GM12878 (cell line): ENCODE measurements around the gene HS3ST3A1. TPM values are rescaled to one million over a fixed set of nuclear protein-coding genes. Genes with fewer than 3 reads are reported as not detected.

ENCODE experiments used
- ATAC-seq: fragments of 200-7000 bp; cut with Tn5 transposase; 3 replicates; pipeline ENCODE4 v1.9.1; 2020; ENCODE audit warnings: mild to moderate bottlenecking, moderate library complexity
- BruUV-seq: library from RNA; stranded (reverse); fragments of 400-500 nt; replicated peaks from 2 replicates; lab custom pipeline; 2021; lab: Mats Ljungman, UMichigan
- CTCF ChIA-PET: fragments of 300-600 bp; sonication (Branson Sonifier 250); formaldehyde crosslinking; extraction: SDS; loops from one replicate; lab custom pipeline; 2021; ENCODE audit warnings: inconsistent platforms; lab: Yijun Ruan, JAX
- POLR2A ChIA-PET: fragments of 350-600 bp; formaldehyde crosslinking; extraction: SDS; loops from one replicate; lab custom pipeline; 2021; ENCODE audit warnings: inconsistent platforms; lab: Charles Lee
- RAD21 ChIA-PET: fragments of 300-600 bp; sonication (Branson Sonifier 250); formaldehyde crosslinking; loops from one replicate; lab custom pipeline; 2023; ENCODE audit warnings: antibody characterized with exemption; ENCODE audit not compliant: unreplicated experiment; lab: Charles Lee
- SMC1A ChIA-PET: fragments of 300-600 bp; sonication (Branson Sonifier 250); formaldehyde crosslinking; loops from one replicate; lab custom pipeline; 2023; ENCODE audit not compliant: unreplicated experiment, uncharacterized antibody; lab: Charles Lee
- DNase-seq: peaks from one replicate; pipeline ENCODE4 v3.0.0-alpha.2; 2011; ENCODE audit warnings: low read depth, low spot score
- FAIRE-seq: peaks from 3 replicates; lab custom pipeline; 2011; peaks lifted over from hg19 to GRCh38; lab: Jason Lieb, UNC
- H2AFZ ChIP-seq: 2 replicates; pipeline ENCODE4 v1.6.0; 2011; ENCODE audit warnings: low read depth, low read length, control low read depth; ENCODE audit not compliant: control insufficient read depth
- H3K27ac ChIP-seq: 2 replicates; pipeline ENCODE4 v1.5.1; 2011; ENCODE audit warnings: control low read depth; ENCODE audit not compliant: control insufficient read depth, insufficient read depth
- H3K27me3 ChIP-seq, 2 experiments: replicated peaks in 1 of 2; 2 replicates each; pipeline versions ENCODE4 v1.6.0 to v1.6.1; 2011; ENCODE audit warnings: low read length in 1 of 2; ENCODE audit not compliant: control insufficient read depth in 2 of 2, insufficient read depth in 2 of 2
- H3K36me3 ChIP-seq, 2 experiments: 2 replicates each; pipeline ENCODE4 v1.5.1; 2011; ENCODE audit warnings: low read length in 1 of 2; ENCODE audit not compliant: control insufficient read depth in 2 of 2, insufficient read depth in 2 of 2
- H3K4me1 ChIP-seq: 2 replicates; pipeline ENCODE4 v1.6.1; 2011; ENCODE audit warnings: mild to moderate bottlenecking, low read length, moderate library complexity, mixed read lengths; ENCODE audit not compliant: control insufficient read depth, insufficient read depth
- H3K4me2 ChIP-seq: 2 replicates; pipeline ENCODE4 v1.6.0; 2011; ENCODE audit warnings: control low read depth; ENCODE audit not compliant: control insufficient read depth, insufficient read depth
- H3K4me3 ChIP-seq: fragments of 200-600 bp; sonication (generic); 2 replicates; pipeline ENCODE4 v1.5.1; 2016
- H3K79me2 ChIP-seq: 2 replicates; pipeline ENCODE4 v1.6.0; 2011; ENCODE audit warnings: low read length; ENCODE audit not compliant: control insufficient read depth, insufficient read depth
- H3K9ac ChIP-seq: 2 replicates; pipeline ENCODE4 v1.8.0; 2011; ENCODE audit warnings: low read length, control low read depth, mixed read lengths; ENCODE audit not compliant: control insufficient read depth, insufficient read depth
- H3K9me3 ChIP-seq: replicated peaks from 3 replicates; pipeline ENCODE4 v1.5.1; 2011; ENCODE audit warnings: mild to moderate bottlenecking, low read length; ENCODE audit not compliant: control insufficient read depth, insufficient read depth
- H4K20me1 ChIP-seq: 2 replicates; pipeline ENCODE4 v1.6.0; 2011; ENCODE audit not compliant: control insufficient read depth, insufficient read depth
- BHLHE40 ChIP-seq, 2 experiments: fragments of 450-650 bp in 1 of 2; IDR thresholded peaks; 2 replicates each; pipeline ENCODE4 v1.6.1; 2011 to 2017; ENCODE audit warnings: low read depth in 2 of 2, borderline replicate concordance in 1 of 2, improper control_type of control experiment in 1 of 2, low read length in 1 of 2, mild to moderate bottlenecking in 1 of 2
- SPI1 ChIP-seq: IDR thresholded peaks from 2 replicates; pipeline ENCODE4 v1.6.1; 2011; ENCODE audit warnings: low read depth, mild to moderate bottlenecking, low read length, moderate library complexity, borderline replicate concordance; ENCODE audit not compliant: insufficient read depth
- WGBS: methylation state at CpG from one replicate; pipeline ENCODE4 v1.1.6; 2016; ENCODE audit warnings: low lambda C conversion rate; ENCODE audit not compliant: insufficient replicate concordance, insufficient coverage; ENCODE audit errors: missing lambda C conversion rate; 5-methylcytosine and 5-hydroxymethylcytosine counted together
- in situ Hi-C: fragments of 300-500 bp; cut with MboI; formaldehyde crosslinking; loops from 9 replicates; pipeline ENCODE4 v1.14.3; 2018; ENCODE audit warnings: mixed read lengths
- intact Hi-C: fragments of 100-400 bp; cut with micrococcal nuclease; formaldehyde crosslinking; loops from one replicate; pipeline ENCODE4 v1.14.2; 2022; ENCODE audit not compliant: unreplicated experiment
- polyA plus RNA-seq, 11 experiments: library from polyadenylated mRNA; depleted of rRNA in 4 of 11; unstranded in 6 of 11; stranded (reverse) in 5 of 11; fragments of >200 nt; fragmentation: Nextera tagmentation in 4 of 11; fragmentation: Illumina TruSeq in 1 of 11; extraction: Ambion mirVana in 4 of 11; extraction: Trizol in 1 of 11; gene quantifications; 1 replicate in 1 of 11; 2 replicates in 10 of 11; pipeline versions ENCODE4 v1.2.1 to v1.2.3, GENCODE V29; 2011 to 2016; ENCODE audit warnings: inconsistent platforms in 2 of 11, missing spikeins in 2 of 11, low read depth in 1 of 11
- total RNA-seq, 4 experiments: library from RNA; depleted of rRNA in 3 of 4; stranded (reverse); fragments of >200 nt in 3 of 4; fragmentation: Illumina TruSeq in 1 of 4; extraction: Trizol in 1 of 4; gene quantifications; 2 replicates each; pipeline versions ENCODE4 v1.2.1 to v1.2.3, GENCODE V29; 2013 to 2021

HS3ST3A1 gene
- total and polyA plus RNA-seq, 10 of the 15 experiments (the other 5 are each of a cell fraction or from before 2014, with no cell fraction given): 0.24 to 0.26 TPM; not detected in 8

DNA sequence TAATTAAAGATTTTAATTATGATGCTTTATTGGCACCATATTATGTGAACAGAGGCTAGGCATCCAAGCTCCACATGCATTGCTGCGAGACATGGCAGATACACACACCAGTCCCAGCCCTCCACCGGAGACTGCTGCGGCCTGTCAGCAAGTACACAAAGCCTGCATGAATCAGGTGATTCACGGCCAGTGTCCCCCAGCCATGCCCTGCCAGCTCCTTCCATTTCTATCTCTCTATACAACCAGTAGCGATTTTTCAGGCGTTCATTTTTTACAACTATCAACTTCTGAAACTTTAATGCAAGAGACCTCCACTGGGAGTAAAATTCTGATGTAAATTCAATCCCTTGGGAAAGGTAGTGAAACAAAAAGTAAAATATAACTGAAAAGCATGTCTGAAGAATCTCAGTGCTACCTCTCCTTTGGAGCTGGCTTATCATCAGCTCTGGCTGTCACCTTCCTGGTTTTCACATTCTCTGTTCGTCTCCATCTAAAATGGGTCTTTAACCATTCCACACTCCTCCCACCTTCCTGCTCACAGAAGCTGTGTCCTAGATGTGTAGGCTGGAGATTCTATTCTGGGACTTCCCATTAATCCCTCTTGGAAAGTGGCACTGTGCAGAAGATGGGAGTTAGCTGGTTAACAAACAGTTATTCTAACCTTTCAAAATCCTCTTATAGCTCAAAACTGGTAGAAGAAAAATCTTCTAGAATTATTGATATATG lies 32.2 kb downstream of the HS3ST3A1 start:
- in situ Hi-C loops (loop anchor here (5.0 kb wide), 1 partner anchor 53 kb away; no protein-coding TSS in a partner anchor), intact Hi-C loops (no loop called here)
- H3K27me3 ChIP-seq: no peaks in the 10 kb centered on the region
- no peak overlapping the region for H3K9ac ChIP-seq
- H3K36me3 ChIP-seq: no peaks in the 10 kb centered on the region
- ChIA-PET RAD21 (interaction anchor here (1.0 to 2.8 kb wide), 4 partner anchors 12 to 65 kb away, joined by 3 to 10 read pairs (median 4); no protein-coding TSS in a partner anchor), SMC1A (interaction anchor here (1.0 to 3.5 kb wide), 17 partner anchors 8 to 231 kb away, joined by 3 to 17 read pairs (median 4); no protein-coding TSS in a partner anchor), POLR2A (interaction anchor here (1.2 kb wide), 1 partner anchor 12 kb away, joined by 7 read pairs; no protein-coding TSS in a partner anchor), CTCF (interaction anchor here (0.8 to 2.2 kb wide), 5 partner anchors 23 to 232 kb away, joined by 3 to 7 read pairs (median 5); no protein-coding TSS in a partner anchor)
- no peaks in the 10 kb centered on the region for H3K4me1 ChIP-seq
- H4K20me1 ChIP-seq: no peaks in the 10 kb centered on the region
- no peak overlapping the region for H3K4me3 ChIP-seq
- ATAC-seq (no peak), FAIRE-seq (no peak), DNase-seq (no peak)
- H2AFZ ChIP-seq: no peak overlapping the region
- H3K9me3 ChIP-seq: no peaks in the 10 kb centered on the region; the same call in 2 of the 3 replicates
- H3K79me2 ChIP-seq: no peaks in the 10 kb centered on the region
- no TSS peak for BruUV-seq
- WGBS: 37% methylated on average over 7 of the region's 7 CpGs
- H3K27ac ChIP-seq: no peak overlapping the region
- H3K4me2 ChIP-seq: no peak overlapping the region
- TF ChIP-seq BHLHE40 (IDR thresholded peaks at IDR 0.05; ENCODE audit: borderline replicate concordance in 1 of 2, low read depth in 2 of 2, low read length in 1 of 2) (no peak), SPI1 (no peak)
